Measurements from ENCODE around the gene TSPAN7.

Gene TSPAN7

DNA sequence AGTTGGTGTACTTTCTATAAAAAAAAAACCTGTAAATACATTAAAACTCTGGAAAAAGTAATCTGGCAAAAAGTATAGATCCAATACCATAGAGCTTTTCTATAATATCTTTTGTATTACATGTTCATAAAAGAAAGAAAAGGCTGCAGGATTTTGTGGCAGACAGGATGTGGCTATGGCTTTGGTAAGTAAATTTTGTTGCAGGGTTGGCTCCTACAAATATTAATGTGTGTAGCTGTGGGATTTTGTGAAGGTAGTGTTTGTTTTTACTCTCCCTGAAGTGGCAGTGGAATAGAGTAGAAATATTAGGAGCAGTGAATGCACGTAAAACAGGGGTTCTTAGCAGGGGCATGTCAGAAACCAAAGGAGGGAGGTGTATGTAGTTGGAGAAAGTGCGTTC lies 84.8 kb downstream of the TSPAN7 start:
- DNase-seq (ENCODE audit: low spot score) = no peak

DNA sequence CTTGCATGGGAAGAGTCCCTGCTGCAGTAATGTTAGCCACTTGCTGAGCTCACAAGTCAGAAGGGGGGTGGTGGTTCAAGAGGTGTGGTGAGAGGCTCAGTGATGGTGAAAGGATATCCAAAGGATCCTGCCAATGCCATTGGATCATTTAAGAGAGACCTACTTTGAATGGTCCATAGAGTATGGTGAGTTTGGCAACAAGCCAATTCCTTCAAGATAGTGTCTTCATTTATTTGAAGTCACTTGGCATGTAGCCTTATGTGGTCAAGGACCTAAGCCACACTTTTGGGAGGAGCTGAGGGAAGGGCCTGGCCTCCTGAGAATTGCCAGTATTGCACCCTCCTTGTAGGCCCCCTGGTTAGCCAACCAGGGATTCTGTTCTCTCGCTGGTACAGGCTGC lies 87.9 kb downstream of the TSPAN7 start:
- DNase-seq (ENCODE audit: low spot score) = no peak

DNA sequence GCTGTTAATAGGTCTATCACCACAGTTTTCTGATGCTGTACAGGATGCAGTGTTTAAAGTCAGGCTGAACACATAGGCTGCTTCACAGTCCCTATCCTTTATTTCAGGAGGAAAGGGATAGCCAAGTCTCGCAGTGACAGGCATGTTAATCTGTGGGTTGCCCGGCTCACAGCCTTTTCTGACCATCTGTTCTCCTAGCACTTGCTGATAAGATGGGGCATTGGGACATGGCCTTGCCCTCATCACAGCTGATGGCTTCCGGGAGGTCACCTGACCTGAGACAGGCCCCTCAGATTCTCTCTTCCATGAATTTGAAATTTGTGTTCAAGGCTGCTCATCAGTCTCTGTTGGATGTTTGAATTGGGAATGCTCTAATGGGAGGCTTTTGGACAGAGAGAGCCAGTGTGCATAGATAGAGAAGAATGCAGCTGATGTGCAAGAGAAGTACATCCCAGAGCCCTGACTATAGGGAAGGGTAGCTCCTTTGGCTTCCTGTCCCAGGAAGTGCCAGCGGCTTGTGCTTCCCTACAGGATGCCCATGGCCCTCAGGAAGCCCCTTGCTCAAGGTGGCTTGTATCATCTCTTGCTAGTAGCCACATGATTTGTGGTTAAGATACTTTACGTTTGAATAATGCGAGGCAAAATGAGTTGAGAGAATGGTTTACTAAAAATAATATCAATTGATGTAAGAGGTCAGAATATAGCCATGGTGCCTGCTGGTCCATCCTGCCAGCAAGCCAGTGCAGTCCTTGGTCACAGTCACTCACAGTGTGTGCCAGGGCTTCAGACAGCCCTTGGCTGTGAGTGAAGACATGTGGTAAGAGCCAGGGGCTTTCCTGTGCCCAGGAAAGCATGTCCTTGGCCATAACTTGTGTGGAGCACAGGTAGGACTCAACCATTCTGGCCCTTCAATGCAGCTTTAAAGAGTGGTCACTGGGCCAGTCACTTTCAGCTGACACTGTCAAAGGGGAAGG lies 88.6 kb downstream of the TSPAN7 start:
- no peak for DNase-seq (ENCODE audit: low spot score)

DNA sequence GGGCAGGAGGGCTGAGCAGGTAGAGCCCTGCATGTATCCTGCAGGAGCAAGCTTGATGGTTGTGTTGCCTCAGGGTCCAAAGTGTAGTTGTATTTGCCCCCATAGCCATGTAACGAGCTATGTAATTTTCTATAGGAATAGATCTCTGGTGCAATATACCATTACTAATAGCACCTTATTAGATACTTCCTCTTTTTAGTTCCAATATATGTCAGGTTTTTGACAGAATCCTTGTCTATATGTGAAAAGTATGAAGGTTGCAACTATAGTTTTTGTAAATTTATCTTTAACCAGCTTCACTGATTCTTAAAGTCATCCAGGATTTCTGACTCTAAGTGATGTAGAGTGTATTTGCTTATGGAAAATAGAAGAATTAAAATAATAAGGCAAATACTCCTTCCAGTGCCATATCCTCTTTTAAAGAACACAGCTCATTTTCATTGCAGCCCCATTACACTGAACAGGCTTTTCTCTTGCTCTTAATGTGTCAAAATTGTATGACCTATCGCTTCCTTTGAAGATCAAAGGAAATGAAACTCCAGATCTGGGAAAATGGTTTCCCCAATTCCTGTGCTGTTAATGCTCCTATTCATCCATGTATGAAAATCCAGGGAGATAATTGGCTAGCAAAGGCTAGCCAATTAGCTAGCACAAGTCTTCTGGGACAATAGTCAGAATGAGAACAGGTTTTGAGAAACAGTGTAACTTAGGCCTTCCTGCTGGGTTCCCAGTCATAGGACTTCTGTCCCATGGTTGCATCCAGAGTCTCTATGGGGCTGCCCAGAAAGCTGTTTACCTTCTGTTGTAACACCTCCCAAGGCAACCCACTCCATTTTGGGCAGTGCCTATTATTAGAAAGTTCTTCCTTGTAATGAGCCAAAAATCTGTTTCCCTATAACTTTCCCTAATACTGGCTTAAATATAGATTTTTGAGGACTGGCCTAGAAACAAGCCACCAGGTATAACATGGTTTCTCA lies 90.6 kb downstream of the TSPAN7 start:
- no peak for DNase-seq (ENCODE audit: low spot score)

DNA sequence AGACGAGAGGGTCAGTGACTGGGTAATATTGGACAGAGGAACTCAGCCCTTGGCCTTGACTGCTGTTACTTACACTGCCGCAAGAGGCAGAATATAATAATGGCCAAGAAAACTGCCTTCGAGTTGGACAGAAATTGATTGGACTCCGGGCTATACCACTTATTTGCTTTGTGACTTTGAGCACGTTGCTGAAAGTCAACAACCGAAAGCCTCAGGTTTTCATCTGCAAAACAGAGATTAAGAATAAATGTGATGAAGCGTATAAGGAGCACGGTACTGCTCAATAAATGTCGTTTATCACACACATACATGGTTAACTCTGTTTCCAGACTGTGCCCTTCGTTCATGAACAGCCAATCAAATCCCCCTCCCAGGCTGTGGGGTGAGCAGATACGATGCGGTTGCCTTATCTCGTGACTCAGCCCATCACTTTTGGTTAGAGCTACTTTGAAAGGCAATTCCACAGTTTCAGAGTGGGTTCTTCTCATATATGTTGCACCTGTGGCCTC lies 91.6 kb downstream of the TSPAN7 start:
- DNase-seq (ENCODE audit: low spot score) = no peak

DNA sequence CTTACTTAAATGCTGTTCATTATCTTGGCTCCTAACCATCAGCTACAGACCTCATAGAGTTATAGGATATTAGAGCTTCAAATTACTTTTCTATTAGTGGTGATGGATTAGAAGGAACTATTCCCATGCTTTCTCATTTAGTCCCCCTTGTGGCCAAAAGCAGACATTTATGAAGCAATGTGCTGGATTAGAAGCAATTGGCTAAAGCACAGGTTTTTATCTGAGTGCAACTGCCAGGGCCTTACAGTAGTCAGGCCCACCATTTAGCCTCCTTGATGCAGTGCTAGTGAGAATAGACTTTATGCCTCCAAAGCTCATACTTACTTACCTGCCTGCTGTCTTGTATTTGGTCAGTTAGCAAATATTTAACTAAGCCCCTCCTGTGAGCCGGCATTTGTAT lies 93.0 kb downstream of the TSPAN7 start:
- DNase-seq (ENCODE audit: low spot score) = peak; percentile 9

DNA sequence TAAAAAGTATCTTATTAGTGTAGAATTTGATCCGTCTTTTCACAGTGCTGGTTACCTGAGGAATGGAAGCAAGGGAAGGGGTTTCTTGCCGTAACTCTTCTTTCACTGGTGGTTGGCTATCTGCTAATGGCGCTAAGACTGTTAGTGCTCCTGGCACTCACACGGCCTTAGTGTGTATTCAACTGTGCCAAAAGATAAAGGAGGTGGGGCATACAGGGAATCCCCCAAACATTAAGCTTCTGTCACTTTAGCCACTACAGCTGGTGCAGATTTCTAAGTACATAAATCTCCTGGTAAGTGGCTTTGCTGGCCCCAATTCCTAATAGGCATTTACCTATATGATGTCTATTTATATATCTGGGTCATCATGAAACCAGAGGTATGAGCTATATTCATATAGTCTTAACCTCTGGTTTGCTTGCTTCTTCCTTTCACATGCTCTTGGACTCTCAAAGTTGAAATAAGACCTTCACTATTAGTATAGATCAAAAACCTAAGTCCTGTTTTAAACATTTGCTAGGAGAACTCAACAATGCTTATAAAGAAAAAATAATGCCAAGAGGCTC lies 95.1 kb downstream of the TSPAN7 start:
- no peak for DNase-seq (ENCODE audit: low spot score)

DNA sequence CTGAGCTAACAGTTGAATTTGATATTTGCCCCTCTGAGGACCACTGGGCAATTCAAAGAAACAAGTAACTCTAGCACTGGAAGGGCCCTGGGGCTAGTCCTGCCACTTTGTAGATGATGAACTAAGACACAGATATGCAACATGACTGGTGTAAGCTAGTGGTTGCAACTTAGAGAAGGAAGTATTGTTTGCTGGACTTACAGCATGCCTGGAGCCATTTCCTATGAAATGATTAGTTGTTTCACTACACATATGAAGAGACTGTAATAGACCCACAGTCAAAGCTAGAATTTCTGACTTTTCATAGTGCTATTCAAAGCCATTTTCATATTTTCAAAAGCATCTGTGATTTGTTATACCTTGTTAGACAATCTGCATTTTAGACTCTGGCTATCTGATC lies 96.2 kb downstream of the TSPAN7 start:
- no peak for DNase-seq (ENCODE audit: low spot score)

DNA sequence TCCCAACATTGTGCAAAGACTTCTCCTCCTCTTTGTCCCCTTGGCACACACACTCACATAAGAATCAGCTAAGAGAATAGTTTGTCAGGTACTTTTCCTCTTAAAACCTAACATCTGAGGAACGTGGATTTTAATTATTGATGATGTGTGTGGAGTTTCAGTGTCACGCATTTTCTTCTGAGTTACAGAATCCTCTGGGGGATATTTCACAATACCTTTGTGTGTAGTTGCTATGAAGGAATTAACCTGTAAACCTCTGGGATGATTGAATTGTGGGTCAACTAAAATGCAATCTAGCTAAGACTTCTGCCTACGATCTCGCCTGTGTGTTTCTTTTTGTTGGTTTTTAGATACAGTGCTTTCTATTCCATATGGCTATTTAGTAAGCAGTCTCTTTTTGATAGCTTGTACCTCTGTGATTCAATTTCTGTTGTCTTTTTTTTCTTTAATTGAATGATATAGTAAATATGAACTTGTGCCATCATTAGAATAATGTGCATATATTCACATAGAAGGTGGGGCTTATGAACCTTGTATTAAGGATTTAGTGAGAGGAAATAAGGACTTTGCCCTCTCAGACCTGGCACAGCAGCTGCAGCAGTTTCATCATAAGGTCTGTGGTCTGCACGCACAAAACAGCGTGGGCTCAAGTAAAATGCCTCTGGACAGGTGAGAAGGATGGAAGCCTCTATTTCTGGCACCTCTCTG lies 99.2 kb downstream of the TSPAN7 start:
- DNase-seq (ENCODE audit: low spot score) = no peak

DNA sequence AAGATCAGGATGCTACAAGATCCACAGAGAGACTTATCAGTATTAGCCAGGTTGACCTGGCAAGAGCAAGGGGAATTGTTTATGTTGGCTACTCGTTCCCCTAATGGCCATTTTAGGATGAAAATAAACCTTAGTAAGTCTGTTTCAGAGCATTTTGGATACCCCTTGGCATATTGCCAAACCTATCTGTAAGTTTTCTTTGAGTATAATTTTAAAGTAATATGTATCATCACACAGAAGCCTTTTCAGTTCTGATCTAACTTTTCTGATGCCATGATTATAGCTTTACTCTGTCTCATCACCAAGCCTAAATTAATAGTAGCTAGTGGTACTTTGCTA lies 99.7 kb downstream of the TSPAN7 start:
- DNase-seq (ENCODE audit: low spot score) = no peak

DNA sequence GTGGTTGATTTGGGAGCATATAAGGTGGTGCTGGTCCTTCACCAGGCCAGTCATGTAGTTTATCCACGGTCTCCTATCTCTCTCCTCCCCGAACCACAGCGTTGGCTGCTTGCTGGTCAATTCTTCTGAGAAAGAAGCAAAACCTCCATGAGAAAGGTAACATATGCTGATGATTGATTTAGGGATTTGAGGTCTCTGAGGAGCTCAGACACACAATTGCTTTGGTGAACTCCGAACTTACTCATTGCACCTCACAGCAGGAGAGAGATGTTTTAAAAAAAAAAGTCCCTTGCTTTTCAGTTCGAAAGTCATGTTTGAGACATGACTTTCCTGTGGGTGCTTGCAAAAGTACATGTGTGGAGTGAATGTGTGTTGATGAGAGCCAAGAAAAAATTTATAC lies 100.2 kb downstream of the TSPAN7 start:
- no peak for DNase-seq (ENCODE audit: low spot score)

DNA sequence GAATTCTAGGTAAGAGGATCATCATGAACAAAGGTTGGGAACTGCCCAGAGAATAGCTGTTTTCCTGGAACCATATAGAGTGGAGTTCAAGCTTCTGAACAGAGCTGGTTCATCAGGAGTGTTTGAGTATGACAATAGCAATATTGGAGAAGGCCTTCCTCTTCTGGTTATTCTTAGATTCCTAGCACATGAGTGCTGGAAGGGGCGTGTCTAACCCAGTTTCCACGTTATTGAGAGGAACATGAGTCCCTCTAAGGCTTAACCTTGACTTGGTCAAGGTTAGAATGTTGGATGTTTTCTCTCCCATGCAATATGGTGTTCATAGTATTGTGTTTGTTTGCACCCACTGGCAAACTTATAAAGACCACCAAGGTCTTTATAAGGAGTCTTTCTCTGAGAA lies 101.3 kb downstream of the TSPAN7 start:
- DNase-seq (ENCODE audit: low spot score) = no peak

DNA sequence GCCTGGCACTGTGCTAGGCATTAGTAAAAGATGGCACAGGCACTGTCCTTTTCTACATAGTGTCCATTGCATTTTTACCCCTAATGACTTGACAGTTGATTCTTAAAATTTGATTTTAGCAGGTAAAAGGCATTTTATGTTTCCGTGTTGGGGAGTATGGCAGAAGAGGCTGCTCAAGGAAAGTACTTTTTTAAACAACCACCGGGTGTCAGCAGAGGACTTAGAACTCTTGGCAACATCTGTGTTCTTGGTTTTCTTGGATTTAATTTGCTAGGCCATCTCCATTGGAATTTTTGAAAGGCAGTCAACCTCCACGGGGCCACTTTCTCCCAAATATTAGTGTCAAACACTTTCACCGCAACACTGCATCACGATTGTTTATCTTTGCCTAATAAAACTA lies 102.9 kb downstream of the TSPAN7 start:
- DNase-seq (ENCODE audit: low spot score) = peak; percentile 33

DNA sequence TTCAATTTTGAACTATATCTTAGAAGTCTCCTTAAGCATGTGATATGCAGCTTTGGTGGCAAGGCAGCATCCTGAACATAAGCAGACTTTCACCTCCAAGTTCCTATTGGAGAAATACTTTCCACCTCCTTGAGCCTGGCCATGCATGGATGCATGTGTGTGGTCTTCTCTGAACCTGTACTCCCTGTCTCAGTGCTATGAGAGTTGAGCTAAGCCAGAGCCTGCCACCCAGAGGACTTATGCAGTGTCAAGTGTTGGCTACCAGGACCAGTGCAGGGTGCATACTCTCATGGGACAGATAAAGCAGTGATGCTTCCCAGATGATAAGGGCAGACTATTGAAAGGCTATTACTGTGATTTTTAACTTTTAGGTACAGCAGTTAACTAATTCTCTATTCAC lies 105.6 kb downstream of the TSPAN7 start:
- DNase-seq (ENCODE audit: low spot score) = no peak

DNA sequence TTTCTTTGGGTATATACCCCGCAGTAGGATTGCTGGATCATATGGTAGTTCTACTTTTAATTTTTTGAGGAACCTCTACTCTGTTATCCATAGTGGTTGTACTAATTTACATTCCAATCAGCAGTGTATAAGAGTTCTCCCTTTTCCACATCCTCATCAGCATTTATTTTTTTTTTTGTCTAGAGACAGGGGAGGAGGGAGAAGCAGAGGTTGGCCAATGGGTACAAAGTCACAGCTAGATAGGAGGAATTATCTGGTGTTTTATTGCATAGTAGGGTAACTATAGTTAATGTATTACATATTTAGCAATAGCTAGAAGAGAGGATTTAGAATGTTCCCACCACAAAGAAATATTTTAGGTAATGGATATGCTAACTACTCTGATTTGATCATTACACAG lies 107.4 kb downstream of the TSPAN7 start:
- no peak for DNase-seq (ENCODE audit: low spot score)

DNA sequence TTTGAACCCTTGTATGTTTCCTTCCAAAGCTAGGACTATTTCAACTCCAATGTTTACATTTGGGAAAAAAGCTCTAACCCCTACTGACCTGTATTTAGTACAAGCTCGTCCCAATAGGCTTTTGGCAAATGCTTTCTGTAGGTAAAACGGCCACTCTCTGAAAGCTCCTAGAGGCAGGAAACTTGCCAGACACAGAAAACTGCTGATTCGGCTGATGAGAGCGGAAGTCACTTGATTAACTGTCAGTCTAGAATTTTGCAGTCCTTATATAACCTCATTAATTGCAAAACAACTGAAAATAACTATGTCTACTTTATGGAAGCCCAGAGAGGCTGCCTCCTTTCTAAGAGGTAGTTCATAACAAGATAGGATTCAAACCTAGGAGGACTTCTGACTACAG lies 108.1 kb downstream of the TSPAN7 start:
- DNase-seq (ENCODE audit: low spot score) = no peak

DNA sequence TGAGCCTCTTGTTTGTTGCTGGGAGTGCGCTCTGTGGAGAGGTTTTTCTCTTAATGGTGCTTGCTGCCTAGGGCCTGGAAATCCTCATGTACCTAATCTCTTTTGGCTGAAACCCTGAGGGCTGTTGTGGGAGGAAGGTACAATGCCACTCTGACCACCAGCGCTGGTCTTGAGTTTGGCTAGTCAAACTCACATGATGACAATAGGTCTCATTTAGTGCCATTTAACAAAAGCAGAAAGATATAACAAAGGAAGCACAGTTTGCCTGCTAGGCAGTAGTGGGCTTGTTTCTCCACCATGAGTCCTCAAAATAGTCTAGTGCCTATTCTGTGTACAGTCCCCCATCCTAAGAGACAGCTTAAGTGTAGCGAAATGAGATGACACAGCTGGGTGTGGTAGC lies 111.3 kb downstream of the TSPAN7 start:
- no peak for DNase-seq (ENCODE audit: low spot score)

DNA sequence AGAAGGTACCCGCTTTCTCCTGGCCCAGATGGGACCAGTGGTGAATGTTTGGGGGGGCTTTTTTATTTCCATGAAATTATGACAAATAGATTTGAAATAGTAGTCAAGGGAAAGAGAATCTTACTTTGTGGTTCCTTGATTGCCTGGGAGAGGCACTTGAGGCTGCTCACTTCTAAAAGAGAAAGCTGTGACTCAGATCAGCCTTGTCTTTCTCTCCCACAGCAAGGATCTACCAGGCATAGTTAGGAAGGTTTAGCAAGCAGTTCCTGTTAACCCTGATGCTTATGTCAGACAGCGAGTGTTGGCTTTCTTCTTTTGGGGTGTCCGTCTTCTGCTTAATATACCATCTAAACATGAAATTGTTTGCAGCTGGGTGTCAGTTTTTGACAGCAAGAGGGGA lies 114.5 kb downstream of the TSPAN7 start:
- DNase-seq (ENCODE audit: low spot score) = no peak

DNA sequence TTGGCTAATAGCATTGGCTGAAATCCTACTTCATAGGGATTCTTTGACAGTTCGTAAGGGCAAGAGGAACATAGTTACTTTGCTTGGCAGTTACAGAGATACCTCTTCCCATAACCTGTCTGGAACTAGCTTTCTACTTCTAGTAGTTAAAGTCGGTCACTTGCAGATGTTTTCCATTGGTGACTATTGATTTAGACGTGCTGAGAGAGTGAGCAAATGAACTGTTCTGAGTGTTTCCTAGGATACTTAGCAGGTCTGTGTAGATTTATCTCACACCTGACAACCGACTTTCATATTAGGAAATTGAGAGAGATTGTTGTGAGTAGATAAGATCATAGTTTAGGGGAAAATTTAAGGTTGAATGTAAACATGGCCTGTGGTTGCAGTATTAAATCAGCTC lies 116.8 kb downstream of the TSPAN7 start:
- DNase-seq (ENCODE audit: low spot score) = no peak

DNA sequence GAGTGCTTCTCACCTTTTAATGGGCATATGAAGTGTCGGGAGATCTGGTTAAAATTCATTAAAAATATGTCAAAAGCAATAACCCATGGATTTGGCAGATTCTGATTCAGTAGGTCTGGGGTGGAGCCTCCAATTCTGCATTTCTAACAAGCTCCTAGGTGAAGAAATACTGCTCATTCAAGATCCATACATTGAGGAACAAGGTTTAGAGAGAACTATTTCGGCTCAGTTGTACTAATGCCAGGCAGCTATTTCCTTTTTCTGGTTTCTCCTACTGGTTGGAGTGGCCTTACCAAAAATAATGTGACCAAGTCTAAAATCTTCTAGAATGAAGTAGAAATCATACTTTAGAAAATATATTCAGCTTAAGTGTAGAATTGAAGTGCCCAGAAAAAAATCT lies 117.5 kb downstream of the TSPAN7 start:
- no peak for DNase-seq (ENCODE audit: low spot score)

DNA sequence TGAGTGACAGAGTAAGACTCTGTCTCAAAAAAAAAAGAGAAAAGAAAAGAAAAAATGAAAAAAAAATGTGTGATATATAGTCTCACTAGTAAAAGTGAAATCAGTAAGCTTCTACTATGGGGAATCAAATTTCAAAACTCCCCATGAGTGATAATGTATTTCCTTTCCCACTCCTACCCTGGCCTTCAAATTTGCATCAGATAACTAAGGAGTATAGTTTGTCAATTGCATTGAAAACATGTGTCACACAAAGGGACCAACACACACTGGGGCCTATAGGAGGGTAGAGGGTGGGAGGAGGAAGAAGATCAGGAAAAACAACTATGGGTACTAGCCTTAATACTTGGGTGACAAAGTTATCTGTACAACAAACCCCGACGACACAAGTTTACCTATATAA lies 118.4 kb downstream of the TSPAN7 start:
- DNase-seq (ENCODE audit: low spot score) = no peak

DNA sequence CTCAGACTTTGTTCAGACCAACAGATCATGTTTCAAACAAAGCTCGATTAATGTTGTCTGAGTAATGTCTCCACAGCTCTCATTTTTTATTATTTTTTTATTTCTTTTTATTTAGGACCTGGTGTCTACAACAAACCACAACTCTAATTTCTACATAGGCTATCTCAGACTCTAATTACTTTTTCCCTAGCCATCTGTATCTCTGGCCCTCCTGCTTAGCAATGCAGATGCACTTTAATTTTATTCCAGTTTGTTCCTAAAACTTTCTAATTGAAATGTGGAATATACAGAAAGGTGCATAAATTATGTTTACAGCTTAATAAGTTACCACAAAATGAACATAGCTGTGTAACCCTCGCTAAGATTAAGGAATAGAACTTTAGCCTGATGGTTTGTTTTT lies 120.8 kb downstream of the TSPAN7 start:
- no peak for DNase-seq (ENCODE audit: low spot score)

All from putamen (tissue), 1 donor.